CD4-positive, alpha-beta T cell treated with Interleukin-6 at 100 ng/mL for 8 hours (primary cell): ENCODE measurements around the gene TAS1R3.
A peak's percentile ranks its signal among the peaks of the same experiment; 100 is the strongest.

Experiments
- DNase-seq: peaks from one replicate; pipeline ENCODE4 v3.0.0-alpha.2; 2020; ENCODE audit warnings: mixed read lengths, low spot score

The TAS1R3 gene

DNA sequence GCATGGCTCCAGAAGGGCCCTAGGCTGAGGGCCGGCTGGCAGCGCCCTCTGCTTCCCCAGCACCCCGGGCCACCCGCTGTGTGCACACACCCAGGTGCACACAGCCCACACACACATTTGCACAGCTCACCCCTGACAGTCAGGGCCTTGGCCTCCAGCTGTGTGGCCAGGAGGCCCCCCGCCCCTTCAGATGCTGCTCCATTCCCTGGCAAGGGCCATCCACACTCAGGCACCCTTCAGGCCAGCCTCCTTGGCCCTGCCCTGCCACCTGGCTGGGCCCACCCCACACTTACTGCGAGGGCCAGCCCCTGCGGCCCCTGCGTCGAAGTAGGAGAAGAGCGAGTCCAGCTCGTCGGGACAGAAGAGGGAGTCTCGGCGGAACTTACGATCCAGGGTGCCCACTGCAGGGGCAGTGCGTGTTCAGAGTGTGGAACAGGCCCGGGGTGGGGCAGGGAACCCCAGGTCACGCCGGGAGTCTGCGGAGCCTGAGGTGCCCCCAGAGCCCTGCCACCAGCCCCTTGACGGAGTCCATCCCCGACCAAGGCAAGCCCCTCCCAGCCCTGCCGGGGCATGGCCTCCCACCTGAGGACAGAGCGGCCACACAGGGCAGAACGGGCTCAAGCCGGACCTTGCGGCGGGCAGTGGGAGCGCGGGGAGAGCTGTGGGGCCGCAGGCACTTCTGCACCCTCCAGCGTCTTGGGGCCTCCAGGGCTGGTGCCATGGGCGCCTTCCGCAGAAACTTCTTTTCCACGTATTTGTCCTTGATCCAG lies 35.7 kb upstream of the TAS1R3 start:
- DNase-seq, result no peak

DNA sequence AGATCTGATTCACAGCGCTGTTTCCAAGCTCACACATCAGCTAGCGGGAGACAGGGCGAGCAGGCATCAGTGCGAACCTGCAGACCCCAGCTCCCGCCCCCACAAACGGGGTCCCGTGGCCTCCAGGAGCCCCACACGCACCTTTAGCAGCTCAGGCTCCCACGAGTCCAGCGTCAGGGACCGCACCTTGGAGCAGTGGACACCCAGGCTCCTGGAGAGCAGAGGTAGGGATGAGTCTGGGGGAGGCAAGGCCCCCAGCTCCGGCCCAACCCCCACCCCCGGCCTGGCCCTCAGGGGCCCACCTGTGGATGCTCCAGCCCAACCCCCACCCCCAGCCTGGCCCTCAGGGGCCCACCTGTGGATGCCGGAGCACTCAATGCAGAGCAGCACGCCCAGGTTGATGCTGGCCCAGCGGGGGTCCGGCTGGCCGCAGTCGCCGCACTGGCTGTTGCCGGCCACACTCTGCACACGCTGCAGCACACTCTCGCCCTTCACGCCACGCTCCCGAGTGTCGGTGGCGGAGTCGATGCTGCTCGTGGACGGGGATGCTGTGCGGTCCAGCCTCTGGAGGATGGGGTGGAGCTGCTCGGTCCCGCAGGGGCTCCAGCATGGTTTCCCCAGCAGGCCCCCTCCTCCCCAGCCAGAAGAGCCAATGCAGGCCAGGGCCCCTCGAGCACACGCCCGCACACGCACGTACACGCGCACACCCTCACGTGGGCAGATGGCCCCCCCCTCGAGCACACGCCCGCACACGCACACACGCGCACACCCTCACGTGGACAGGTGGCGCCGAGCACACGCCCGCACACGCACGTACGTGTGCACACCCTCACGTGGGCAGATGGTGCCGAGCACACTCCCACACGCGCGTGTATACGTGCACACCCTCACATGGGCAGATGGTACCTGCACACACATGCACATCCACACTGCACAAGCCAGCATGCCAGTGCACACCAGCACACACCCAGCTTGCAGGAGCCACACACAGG lies 34.7 kb upstream of the TAS1R3 start:
- no peak for DNase-seq

DNA sequence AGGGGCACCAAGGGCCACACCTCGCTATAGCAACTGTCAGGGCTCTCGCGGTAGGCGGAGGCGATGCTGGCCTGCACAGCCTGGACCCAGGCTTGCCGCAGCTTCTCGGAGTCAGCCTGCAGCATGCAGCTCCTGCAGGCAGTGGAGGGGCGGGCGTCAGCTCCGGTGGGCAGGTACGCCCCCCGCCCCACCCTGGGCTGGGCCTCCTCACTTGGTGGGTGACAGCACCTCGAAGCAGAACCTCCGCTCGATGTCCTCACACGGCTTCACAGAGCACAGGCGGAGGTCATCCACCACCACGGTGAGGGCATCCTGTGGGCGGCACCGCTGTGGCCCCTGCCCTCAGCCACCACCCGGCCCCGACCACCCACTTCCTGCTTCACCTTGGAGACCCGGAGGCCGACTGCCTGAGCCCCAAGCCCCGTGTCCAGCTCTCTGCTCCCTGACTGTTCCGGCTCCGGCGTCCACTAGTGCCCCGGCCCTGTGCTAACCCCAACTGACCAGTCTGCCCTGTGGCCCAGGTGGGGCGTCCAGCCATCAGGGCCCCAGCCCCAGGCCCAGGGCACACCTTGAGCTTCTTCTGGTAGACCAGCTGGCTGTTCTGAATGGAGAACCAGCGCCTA lies 33.2 kb upstream of the TAS1R3 start:
- no peak for DNase-seq

DNA sequence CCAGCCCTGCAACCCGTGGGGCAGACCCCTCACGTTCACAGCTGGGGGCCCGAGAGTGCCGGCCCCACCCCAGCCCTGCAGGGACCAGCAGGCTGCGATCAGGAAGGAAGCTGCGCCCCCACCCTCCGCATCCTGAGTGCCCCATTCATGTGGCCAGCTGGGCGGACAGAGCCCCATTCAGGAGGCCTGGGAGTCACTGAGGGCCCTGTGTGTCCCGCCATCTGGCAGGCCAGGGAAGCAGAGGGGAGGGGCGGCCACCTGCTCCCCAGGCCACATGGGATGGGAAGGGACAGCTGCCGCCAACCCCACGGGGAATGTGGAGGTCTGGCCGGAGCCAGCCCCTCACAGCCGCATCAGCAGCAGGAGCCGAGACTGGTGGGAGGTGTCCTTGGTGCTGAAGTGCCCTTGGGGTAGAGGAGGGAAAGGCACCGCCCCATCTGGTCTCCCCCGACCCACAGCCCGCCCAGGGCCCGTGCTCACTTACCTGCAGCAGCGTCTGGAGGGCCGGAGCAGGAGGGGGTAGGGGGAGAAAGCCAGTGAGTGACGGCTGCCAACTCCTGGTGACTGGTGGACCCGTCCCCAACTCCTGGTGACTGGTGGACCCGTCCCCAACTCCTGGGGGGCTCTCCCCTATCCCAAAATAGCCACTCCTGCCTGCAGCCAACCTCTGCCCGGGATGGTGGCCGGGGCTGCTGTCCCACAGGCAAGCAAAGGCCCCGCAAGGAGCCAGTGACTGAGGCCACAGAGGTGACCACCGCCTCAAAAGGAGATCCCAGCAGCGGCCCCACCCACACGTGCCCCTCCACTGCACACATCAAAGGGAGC lies 32.0 kb upstream of the TAS1R3 start:
- no peak for DNase-seq

DNA sequence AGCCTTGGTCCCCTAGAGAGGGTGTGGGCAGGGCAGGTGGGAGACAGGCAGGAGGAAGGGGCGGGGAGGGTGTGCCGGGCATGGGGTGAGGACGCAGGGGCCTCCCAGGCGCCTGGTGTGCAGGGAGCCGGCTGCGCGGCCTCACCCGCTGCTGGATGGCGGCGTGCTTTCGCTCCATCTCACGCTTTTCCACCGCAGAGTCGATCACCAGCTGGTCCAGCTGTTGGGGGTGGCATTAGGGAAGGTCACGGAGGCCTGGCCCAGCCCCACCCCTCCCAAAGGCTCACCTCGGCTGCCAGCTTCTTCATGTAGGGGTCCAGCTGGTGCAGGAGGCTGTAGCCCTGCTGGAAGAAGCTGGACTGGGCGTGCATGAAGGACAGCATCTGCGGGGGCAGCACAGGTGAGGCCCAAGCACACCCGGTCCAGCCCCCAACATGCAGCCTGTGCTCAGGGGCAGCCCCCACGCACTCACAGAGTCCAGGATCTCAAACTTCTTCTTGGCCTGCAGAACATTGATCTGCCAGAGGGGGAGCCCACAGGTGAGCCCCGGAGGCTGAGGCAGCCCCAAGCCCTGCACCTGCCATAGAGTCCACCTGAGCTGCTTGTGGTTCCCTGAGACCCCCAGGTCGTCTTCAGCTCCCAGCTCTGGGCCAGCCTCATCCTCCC lies 31.3 kb upstream of the TAS1R3 start:
- peak; percentile 17 for DNase-seq

DNA sequence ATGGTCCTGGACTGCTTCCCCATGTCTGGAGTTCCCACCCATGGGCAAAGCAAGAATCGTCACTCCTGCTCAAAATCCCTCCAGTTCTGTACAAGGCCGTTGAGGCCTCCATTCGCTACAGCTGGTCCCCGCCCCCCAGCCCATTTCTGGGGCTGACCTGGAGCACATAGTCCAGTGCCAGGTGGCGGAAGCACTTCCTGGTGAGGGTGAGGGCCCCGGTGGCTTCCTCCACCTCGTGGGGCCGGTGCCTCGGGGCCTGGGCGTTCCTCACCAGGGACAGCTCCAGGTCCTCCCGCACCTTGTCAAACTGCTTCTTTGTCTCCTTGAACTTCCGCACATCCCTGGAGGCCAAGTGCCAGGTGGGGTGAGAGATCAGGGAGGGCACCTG lies 30.7 kb upstream of the TAS1R3 start:
- DNase-seq, result no peak

DNA sequence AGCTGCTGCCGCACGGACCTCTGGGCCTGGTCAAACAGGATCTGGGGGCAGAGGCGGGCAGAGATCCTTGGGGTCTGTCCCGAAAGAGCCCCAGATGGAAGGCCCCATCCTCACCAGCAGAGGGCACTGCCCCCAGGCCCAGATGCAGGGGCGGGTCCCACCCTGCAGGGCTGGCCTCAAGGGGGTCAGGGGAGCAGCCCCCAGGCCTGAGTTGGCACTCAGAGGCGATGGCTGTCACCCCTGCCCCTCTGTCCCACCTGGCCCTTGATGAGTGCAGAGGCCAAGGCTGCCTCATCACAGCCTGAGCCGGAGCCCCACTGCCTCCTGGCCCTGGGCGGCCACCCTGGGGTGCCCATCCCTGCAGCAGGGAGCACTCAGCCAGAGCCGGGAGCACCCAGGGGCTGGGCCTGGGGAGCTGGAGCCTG lies 29.1 kb upstream of the TAS1R3 start:
- no peak for DNase-seq

DNA sequence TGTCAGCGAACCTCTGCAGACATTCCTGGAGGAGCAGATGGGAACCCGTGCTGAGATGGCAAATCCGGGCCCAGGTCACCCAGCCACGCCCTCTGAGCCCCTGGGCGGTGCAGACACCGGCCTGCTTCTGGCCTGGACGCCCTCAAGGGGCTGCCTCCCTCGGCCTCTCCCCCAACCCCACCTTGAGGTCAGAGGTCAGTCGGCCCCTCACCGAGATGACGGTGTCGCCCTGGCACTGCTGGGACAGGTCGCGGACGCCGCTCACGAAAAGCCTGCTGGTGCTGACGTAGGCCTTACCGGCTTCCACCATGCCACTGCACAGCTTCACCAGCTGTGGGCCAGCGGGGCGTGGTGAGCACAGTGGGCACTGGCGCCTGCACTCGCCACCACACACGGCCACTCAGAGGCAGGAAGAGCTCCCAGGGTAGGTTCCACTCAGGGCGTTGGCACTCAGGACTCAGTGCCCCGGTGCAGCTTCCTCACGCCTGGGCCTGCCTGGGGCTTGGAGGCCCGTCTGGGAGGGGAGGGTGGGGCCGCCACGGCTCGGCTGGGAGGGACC lies 28.1 kb upstream of the TAS1R3 start:
- DNase-seq, result no peak

DNA sequence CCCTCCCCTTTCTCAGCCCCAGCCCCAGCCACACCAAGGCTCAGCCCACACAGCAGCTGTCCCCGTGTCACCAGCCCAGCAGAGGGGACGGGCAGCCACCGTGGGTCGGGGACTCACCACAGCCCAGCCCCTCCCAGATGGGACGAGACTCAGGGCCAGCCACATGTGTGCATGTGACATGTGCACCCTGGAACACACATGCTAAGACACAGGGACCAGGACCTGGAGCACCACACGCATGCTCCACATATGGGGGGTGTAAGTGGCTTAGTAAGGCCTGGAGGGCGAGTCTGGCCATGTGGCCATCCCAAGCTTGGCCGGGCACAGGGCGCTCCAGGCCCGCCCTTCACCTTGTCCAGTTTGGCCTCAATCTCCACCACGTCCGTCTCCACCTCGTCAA lies 27.3 kb upstream of the TAS1R3 start:
- DNase-seq, result no peak

DNA sequence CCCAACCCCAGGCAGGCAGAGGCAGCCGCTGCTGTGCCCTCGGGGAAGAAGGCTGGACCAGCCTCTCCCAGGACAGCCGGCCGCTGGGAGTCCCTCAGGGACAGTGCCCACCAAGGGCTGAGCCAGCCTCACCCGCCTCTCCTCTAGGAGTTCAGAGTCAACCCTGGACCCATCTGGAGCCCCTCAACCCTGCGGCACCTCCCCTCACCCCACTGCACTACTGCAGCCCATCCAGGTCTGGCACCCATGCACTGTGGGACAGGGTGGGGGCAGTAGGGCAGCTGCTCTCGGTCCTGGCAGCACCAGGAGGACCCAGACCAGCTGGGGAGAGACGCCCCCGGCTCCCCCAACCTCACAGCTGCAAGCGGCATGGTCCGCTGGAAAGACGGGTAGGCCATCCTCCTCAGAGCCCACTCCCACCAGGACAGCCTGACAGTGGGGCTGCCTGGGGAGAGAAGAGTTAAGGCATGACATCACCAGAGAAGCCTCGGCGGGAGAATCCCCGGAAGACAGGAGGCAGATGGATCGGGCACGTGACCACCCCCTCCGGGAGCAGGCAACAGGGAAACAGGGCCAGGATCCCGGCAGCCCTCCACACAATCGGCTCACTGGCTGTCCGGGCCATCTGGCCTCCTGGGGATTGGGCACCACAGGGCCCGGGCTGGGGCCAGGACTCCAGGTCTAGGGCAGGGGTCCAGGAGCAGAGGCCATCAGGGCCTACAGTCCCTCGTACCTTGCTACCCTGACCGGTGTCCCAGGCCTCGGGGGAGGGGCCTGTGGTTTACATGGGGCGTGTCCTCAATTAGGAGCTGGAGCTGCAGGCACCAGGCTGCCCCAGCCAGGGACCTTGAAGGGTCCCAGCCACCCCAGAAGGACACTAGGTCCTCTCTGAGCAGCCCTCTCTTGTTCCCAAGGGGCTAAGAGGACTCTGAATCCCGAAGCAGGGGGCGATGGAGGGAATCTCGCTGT lies 26.5 kb upstream of the TAS1R3 start:
- no peak for DNase-seq

DNA sequence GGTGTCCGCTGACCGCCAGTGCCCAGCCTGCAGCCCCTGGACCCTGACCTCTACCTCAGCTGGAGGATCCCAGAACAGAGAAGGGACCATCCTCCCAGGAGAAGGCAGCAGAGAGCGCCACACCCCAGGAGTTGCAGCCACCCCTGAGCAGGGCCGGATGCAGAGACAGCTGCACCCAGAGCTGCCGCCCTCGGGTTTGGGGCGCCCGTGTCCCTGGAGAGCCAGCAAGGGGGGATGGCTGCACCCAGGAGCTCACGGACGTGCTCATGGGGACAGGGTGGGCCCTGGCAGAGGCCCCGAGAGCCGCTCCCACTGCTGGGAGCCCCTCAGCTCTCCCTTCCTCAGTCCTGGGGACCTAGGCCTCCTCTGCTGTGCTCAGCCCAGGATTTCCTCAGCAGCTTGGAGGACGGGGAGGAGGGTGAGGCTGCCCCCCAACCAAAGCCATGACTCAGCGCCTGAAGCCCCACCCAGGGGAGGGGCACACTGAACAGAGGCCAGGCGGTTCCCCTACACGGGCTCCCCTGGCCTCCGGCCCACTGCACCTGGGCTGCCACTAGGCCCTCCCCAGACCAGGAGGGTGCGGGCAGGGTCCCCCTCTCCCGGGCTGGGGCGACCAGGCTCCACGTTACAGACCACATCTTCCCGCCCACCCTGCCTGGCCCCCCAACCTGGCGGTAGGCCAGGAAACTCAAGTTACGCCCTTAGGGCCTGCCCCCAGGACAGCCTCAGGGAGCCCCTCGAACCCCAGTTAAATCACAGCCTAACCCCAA lies 25.6 kb upstream of the TAS1R3 start:
- peak; percentile 74 for DNase-seq

DNA sequence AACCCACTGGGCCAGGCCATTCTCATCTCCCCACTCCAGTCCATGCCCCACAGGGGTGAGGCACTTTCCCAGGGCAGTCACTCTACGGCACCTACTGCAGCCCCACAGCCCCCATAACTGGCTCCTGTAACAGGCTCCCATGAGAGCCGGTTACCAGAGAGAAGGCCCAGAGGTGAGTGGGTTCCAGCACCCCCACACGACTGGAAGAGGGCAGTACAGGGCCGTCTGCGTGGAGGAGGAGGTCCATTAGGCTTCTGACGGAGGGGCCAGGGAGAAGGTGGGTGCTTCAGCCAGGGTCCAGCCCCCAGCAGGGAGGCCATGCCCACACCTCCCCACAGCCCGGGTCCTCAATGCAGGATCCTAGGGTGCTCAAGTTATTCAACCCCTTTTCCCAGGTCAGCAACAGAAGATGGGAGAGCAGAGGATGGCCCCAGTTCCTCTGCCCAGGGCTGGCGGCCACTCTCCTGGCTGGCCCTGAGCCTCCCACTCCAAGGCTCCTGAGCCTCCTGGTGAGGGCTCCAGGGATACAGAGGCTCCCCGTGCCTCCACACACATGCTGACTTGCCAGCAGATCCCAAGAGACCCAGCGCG lies 24.9 kb upstream of the TAS1R3 start:
- DNase-seq, result no peak

DNA sequence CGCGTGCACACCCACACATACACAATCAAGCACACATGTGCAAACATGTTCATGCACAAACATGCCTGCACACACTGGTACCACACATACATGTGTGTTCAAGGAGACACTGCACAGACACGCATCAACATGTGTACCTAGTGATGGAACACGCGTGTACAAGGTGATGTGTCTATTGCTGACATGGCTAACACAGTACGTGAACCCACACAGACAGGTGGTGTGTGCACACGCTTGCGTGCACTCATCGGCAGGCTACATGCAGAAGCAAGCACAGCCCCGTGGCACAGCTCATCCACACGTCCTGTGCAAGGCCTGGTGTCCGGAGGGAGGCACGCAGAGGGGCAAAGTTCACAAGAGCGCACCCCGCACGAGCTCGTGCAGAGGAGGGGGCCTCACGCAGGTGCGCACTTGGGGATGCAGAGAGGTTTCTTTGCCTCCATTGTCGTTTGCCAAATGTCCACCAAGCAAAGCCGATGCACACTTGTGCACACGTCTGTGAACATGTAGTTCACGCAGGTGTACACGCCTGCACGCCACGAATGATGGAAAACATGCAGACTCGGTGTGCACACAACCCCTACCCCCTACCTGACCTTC lies 24.3 kb upstream of the TAS1R3 start:
- no peak for DNase-seq

DNA sequence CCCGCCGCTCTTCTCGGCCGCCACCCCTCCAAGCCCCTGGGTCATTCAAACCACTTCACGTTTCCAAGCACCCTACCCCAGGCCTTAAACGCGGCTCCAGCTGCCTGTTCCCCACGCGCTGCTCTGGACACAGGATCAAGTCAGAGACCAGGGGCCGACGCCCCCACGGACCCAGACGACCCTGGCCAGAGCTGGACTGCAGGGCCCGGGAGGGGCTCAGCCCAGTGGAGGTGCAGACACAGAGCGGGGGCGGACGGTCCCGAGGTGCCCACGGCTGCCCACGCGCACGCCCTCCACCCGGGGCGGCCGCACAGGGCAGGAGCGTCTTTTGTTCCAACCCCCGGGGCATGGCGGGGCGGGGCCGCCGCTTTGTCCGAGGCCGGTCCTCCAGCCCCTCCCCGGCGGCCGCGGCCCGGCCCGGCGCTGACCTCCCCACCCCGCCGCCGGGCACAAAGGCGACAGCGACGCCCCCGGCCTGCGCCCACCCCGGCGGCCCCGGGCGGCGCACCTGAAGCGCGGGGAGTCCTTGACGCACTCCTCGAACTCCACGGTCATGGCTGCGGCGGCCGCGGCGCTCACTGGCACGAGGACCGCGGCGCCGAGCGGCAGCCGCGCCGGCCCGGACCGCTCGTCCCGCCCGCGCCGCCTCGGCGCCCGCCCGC lies 23.7 kb upstream of the TAS1R3 start:
- DNase-seq, result no peak

DNA sequence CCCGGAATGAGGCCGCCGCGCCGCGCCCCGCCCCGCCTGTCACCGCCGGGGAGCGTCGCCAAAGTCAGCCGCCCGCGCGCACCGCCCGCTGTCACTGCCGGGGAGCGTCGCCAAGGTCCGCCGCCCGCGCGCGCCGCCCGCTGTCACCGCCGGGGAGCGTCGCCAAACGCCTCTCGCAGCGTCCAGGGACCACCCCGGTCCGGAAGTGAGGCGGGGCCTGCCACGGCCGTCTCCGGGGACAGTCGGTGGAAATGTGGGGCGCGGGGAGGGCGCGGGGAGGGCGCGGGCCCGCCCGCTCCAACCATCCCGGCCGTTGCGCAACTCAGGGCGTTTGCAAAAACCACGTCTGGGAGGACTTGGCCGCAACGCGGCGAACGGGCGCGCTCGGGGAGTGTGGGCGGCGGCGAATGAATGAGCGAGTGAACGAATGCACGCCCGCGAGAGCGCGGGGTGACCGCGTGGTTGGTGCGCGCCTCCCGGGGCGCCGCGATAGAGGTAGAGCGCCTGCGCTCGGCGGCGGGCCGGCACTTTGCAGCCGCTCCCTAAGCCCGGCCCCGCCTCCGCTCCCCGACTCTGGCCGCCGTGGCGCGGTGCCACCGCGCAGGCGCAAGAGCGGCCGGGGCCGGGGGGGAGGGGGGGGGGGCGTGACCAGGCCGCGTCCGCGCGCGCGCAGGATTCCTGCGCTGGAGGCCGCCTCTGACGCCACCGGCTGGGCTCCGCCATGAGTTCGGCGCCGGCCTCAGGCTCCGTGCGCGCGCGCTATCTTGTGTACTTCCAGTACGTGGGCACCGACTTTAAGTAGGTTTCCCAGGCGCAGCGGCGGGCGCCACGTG lies 22.9 kb upstream of the TAS1R3 start, which contains the start of the genes ACAP3 and PUSL1:
Gene ACAP3 (minus strand): TSS at position 8 of the 833 bp plus-strand sequence. CDS start 115 bp downstream, outside the sequence.
Gene PUSL1 (plus strand): TSS at position 675 of the 833 bp plus-strand sequence. CDS start 47 bp downstream, at position 722.
- DNase-seq, result peak; percentile 88

DNA sequence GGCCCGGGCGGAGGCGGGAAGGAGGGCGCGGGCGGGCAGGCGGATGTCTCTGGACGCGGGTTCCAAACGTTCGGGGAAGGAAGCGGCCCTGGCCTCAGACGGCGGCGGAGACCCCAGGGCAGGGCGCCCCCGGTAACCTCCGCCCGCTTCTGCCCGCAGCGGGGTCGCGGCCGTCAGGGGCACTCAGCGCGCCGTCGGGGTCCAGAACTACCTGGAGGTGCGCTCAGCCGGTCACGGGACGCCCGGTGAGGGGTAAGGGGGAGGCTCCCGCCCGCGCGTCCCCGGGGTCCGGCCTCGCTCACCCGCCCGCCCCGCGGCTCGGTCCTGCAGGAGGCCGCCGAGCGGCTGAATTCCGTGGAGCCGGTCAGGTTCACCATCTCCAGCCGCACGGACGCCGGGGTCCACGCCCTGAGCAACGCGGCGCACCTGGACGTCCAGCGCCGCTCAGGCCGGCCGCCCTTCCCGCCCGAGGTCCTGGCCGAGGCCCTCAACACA lies 22.3 kb upstream of the TAS1R3 start:
- DNase-seq, result no peak
